Measurements from ENCODE around the gene SLC9A3.

DNA sequence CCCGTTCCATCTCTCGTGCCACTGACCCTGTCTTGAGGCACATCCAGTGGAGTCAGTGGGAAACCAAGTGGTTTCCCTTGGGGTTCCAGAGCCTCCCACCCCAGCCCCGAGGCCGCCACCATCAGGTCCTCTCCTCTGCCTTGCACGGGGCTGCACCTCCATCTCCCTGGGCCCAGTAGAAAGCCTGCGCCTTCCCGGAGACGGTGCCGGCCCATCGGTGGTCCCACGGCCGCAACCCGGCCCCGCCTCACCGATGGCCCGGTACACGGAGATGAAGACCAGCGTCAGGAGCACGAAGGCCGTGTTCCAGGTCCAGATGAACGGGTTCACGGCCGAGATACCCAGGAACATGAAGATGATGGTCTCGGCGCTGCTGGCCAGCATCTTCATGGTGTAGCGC lies 41.2 kb downstream of the SLC9A3 start:
- no peak for TF ChIP-seq TAF1 (IDR thresholded peaks at IDR 0.05; ENCODE audit: low read depth)
- TF ChIP-seq, protein P1, sequence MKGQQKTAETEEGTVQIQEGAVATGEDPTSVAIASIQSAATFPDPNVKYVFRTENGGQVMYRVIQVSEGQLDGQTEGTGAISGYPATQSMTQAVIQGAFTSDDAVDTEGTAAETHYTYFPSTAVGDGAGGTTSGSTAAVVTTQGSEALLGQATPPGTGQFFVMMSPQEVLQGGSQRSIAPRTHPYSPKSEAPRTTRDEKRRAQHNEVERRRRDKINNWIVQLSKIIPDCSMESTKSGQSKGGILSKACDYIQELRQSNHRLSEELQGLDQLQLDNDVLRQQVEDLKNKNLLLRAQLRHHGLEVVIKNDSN (IDR thresholded peaks at IDR 0.05) = no peak
- TF ChIP-seq RAD21 (IDR thresholded peaks at IDR 0.05; ENCODE audit: low read depth) = no peak
- no peak for TF ChIP-seq REST (IDR thresholded peaks at IDR 0.05; ENCODE audit: low read depth)
- no peak for TF ChIP-seq EP300 (IDR thresholded peaks at IDR 0.05; ENCODE audit: borderline replicate concordance)
- TF ChIP-seq MAX (IDR thresholded peaks at IDR 0.05) = no peak
- TF ChIP-seq CEBPB (IDR thresholded peaks at IDR 0.05) = no peak
- no peak for TF ChIP-seq YY1 (IDR thresholded peaks at IDR 0.05; ENCODE audit: low read depth)
- no peak for TF ChIP-seq ZBTB7A (IDR thresholded peaks at IDR 0.05; ENCODE audit: low read depth)

Data from Ishikawa (cell line).